ENCODE results near the gene AP3D1.

AP3D1 gene

DNA sequence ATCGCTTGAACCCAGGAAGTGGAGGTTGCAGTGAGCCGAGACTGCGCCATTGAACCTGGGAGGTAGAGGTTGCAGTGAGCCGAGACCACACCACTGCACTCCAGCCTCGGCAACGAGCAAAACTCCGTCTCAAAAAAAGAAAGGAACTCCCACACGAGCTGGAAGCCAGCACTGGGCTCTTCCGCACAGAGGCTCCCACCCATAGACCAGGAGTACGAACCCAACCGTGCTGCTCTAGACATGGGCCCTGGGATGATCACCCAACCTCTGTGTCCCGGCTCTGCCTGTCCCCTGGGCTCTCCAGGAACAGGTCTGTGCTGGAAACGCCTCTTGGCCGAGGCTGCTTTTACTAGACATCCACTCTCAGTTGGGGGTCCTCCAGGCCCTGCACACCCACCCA is 24.4 kb upstream of the AP3D1 start:
- TF ChIP-seq, protein P1, sequence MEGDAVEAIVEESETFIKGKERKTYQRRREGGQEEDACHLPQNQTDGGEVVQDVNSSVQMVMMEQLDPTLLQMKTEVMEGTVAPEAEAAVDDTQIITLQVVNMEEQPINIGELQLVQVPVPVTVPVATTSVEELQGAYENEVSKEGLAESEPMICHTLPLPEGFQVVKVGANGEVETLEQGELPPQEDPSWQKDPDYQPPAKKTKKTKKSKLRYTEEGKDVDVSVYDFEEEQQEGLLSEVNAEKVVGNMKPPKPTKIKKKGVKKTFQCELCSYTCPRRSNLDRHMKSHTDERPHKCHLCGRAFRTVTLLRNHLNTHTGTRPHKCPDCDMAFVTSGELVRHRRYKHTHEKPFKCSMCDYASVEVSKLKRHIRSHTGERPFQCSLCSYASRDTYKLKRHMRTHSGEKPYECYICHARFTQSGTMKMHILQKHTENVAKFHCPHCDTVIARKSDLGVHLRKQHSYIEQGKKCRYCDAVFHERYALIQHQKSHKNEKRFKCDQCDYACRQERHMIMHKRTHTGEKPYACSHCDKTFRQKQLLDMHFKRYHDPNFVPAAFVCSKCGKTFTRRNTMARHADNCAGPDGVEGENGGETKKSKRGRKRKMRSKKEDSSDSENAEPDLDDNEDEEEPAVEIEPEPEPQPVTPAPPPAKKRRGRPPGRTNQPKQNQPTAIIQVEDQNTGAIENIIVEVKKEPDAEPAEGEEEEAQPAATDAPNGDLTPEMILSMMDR (IDR thresholded peaks at IDR 0.05; ENCODE audit: low read depth, low read length), result no peak
- Histone ChIP-seq H3K27me3 (no peaks in the 10 kb centered on the region), H3K36me3 (peaks cover 27% of the 10 kb centered on the region), H3K9me3 (no peaks in the 10 kb centered on the region), H3K4me3 (ENCODE audit: low read depth, low read length) (no peak overlapping the region), H3K4me1 (peaks cover 13% of the 10 kb centered on the region)
- DNase-seq, result no peak

- Histone ChIP-seq H3K36me3 (peaks cover 29% of the 10 kb centered on the region), H3K9me3 (no peaks in the 10 kb centered on the region), H3K4me1 (peaks cover 28% of the 10 kb centered on the region), H3K4me3 (ENCODE audit: low read depth, low read length) (no peak overlapping the region), H3K27me3 (no peaks in the 10 kb centered on the region)
- no peak for DNase-seq
- TF ChIP-seq, protein P1 (IDR thresholded peaks at IDR 0.05; ENCODE audit: low read depth, low read length), result no peak
These were observed 22.6 kb upstream of the AP3D1 start for GRCh38 chr19:2173767-2174577.

DNA sequence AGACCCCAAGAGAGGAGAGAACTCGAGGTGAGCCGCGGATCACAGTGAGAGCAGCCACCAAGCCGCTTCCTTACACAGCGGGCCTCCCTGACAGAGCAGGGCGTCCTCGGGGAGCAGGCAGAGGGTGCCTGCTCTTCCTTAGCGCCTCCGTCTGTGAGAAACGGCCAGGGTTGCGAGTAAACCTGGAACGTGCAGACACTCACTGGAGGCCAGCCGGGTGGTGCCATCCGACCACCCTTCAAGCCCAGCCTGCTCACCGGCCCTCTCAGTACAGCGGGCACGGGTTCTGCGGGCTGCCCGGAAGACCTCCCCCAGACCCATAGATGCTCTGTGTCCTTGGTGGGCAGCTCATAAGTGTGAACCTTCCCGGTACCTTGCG is 22.0 kb upstream of the AP3D1 start:
- peaks cover 29% of the 10 kb centered on the region for H3K36me3 ChIP-seq
- no peak for DNase-seq
- peaks cover 32% of the 10 kb centered on the region for H3K4me1 ChIP-seq
- H3K27me3 ChIP-seq, result no peaks in the 10 kb centered on the region
- H3K4me3 ChIP-seq (ENCODE audit: low read depth, low read length), result no peak overlapping the region
- TF ChIP-seq, protein P1 (IDR thresholded peaks at IDR 0.05; ENCODE audit: low read depth, low read length), result no peak
- no peaks in the 10 kb centered on the region for H3K9me3 ChIP-seq

DNA sequence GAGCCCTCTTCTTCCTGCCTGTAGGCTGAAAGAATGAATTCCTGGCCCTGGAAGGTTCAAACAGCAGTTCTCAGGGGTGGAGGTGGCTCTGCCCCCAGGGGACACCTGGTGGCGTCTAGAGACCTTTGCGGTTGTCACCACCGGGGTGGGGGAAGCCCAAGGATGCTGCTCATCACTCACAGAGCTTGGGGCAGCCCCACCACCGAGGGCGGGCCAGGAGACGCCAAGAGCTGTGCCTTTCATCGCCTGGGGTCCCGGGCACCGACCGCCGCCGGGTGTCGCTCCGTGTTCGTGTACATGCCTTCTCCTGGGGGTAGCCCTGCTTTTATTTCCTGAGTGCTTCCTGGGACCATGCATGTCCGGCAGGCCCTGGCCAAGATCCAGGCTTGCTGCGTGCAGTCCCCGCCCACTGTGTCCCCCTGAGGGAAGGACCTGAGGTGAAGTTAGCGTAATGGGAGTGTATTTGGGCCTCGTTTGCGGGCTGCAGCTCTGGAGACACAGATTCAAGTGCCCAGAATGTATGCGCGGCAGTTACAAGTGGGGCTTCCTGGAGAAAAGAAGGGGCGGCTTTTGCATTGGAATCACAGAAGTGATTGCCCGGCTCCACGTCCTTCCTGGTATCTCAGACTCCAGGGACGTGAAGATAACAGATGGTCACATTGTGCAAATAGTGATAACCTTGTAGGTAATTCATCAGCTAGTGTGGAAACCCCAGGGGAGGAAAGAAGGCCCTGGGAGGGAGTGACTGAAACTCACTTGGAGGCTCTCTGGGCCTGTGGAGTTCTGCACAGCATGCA is 20.2 kb upstream of the AP3D1 start:
- H3K27me3 ChIP-seq, result no peaks in the 10 kb centered on the region
- peaks cover 24% of the 10 kb centered on the region for H3K36me3 ChIP-seq
- H3K9me3 ChIP-seq, result no peaks in the 10 kb centered on the region
- peak; percentile 83 for DNase-seq
- peak overlapping the region; percentile 40 for H3K4me3 ChIP-seq (ENCODE audit: low read depth, low read length)
- peaks cover 44% of the 10 kb centered on the region for H3K4me1 ChIP-seq
- TF ChIP-seq, protein P1 (IDR thresholded peaks at IDR 0.05; ENCODE audit: low read depth, low read length), result peak; percentile 43

DNA sequence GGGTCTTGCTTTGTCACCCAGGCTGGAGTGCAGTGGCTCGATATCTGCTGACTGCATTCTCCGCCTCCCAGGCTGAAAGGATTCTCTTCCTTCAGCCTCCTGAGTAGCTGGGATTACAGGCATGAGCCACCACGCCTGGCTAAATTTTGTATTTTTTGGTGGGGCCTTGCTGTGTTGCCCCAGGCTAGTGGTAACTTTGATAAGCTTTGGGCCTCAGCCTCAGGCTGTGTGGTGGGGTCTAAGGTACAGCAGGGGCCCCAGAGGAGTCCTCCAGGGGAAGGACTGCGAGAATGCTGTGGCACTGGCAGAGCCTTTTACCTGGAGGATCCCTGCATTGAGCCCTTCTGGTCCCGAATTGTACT is 19.6 kb upstream of the AP3D1 start:
- Histone ChIP-seq H3K36me3 (peaks cover 20% of the 10 kb centered on the region), H3K4me3 (ENCODE audit: low read depth, low read length) (peak overlapping the region; percentile 40), H3K27me3 (no peaks in the 10 kb centered on the region), H3K4me1 (peaks cover 45% of the 10 kb centered on the region), H3K9me3 (no peaks in the 10 kb centered on the region)
- no peak for DNase-seq
- TF ChIP-seq, protein P1 (IDR thresholded peaks at IDR 0.05; ENCODE audit: low read depth, low read length), result no peak

- Histone ChIP-seq H3K27me3 (no peaks in the 10 kb centered on the region), H3K36me3 (peaks cover 17% of the 10 kb centered on the region), H3K4me1 (peaks cover 45% of the 10 kb centered on the region), H3K9me3 (no peaks in the 10 kb centered on the region), H3K4me3 (ENCODE audit: low read depth, low read length) (no peak overlapping the region)
- TF ChIP-seq, protein P1 (IDR thresholded peaks at IDR 0.05; ENCODE audit: low read depth, low read length), result no peak
- DNase-seq, result peak; percentile 44
These were observed 18.9 kb upstream of the AP3D1 start for GRCh38 chr19:2170219-2170618.

Measured in BE2C (cell line).